HUES64 (cell line): Measurements from ENCODE around the gene CLCN1.

Experiments
- H3K27ac ChIP-seq: 2 replicates; pipeline ENCODE4 v1.7.0; 2013; ENCODE audit warnings: low read depth, low read length, inconsistent platforms
- H3K27me3 ChIP-seq: 2 replicates; pipeline ENCODE4 v1.6.1; 2013; ENCODE audit warnings: mild to moderate bottlenecking, low read length; ENCODE audit not compliant: insufficient read depth
- H3K36me3 ChIP-seq: 2 replicates; pipeline ENCODE4 v1.6.1; 2013; ENCODE audit warnings: mild to moderate bottlenecking, low read length; ENCODE audit not compliant: insufficient read depth
- H3K4me1 ChIP-seq: 2 replicates; pipeline ENCODE4 v1.6.1; 2013; ENCODE audit warnings: mild to moderate bottlenecking, low read length, moderate library complexity; ENCODE audit not compliant: insufficient read depth
- H3K4me3 ChIP-seq: 2 replicates; pipeline ENCODE4 v1.5.1; 2013; ENCODE audit warnings: mild to moderate bottlenecking, low read length, moderate library complexity
- H3K9ac ChIP-seq: 2 replicates; pipeline ENCODE4 v1.6.1; 2013; ENCODE audit warnings: mild to moderate bottlenecking, low read depth, low read length
- H3K9me3 ChIP-seq: 2 replicates; pipeline ENCODE4 v1.6.1; 2013; ENCODE audit warnings: low read depth, low read length; ENCODE audit not compliant: insufficient read depth
- WGBS: fragments of 150-250, 120-280 bp; methylation state at CpG from one replicate; pipeline ENCODE4 v1.1.7; 2013; ENCODE audit warnings: missing lambda C conversion rate; 5-methylcytosine and 5-hydroxymethylcytosine counted together

CLCN1 gene

GRCh38 chr7:143320620-143321019 lies 4.7 kb downstream of the CLCN1 start:
- Histone ChIP-seq H3K4me3 (no peak overlapping the region), H3K9ac (no peak overlapping the region), H3K4me1 (0 out of 2 replicates have a peak, but pooled peaks cover 3% of the 10 kb centered on the region), H3K36me3 (no peaks in the 10 kb centered on the region), H3K27ac (no peak overlapping the region), H3K9me3 (no peaks in the 10 kb centered on the region), H3K27me3 (no peaks in the 10 kb centered on the region)
- 81% methylated on average over 9 of the region's 9 CpGs for WGBS

DNA sequence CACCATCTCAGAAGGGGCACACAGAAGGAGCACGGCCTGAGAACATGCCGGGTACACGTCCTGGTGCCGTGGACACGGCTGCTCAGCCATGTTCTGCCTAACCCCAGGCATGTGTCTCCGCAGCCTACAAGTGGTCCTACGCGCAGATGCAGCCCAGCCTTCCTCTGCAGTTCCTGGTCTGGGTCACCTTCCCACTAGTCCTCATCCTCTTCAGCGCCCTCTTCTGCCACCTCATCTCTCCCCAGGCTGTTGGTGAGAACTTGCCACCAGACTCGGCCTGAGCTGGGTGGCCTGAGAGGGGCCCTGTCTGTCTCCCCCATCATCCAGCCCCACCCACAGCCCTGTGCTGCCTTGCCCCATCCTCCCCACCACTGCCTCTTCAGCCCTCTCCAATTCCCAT lies 5.3 kb downstream of the CLCN1 start:
- 90% methylated on average over 10 of the region's 10 CpGs for WGBS
- Histone ChIP-seq H3K4me3 (no peak overlapping the region), H3K4me1 (0 out of 2 replicates have a peak, but pooled peaks cover 3% of the 10 kb centered on the region), H3K9me3 (no peaks in the 10 kb centered on the region), H3K27ac (no peak overlapping the region), H3K36me3 (no peaks in the 10 kb centered on the region), H3K27me3 (no peaks in the 10 kb centered on the region), H3K9ac (no peak overlapping the region)

DNA sequence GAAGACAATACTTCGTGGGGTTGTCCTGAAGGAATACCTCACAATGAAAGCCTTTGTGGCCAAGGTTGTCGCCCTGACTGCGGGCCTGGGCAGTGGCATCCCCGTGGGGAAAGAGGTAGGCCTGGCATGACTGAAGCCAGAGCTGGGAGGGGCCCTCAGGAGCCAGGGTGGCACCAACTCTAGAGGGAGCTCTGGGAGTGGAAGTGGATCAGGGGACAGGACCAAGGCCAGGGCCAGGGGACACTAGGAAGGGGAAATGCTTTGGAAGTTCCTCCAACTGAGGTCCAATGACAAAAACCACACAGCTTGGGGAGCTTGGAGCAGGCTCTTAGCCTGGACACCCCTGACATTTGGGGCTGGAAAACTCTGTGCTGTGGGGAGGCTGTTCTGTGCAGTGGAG lies 5.8 kb downstream of the CLCN1 start:
- H3K27ac ChIP-seq, result no peak overlapping the region
- H3K4me1 ChIP-seq, result 0 out of 2 replicates have a peak, but pooled peaks cover 3% of the 10 kb centered on the region
- H3K36me3 ChIP-seq, result no peaks in the 10 kb centered on the region
- no peaks in the 10 kb centered on the region for H3K9me3 ChIP-seq
- no peak overlapping the region for H3K9ac ChIP-seq
- 84% methylated on average over 4 of the region's 4 CpGs for WGBS
- no peak overlapping the region for H3K4me3 ChIP-seq
- H3K27me3 ChIP-seq, result no peaks in the 10 kb centered on the region

DNA sequence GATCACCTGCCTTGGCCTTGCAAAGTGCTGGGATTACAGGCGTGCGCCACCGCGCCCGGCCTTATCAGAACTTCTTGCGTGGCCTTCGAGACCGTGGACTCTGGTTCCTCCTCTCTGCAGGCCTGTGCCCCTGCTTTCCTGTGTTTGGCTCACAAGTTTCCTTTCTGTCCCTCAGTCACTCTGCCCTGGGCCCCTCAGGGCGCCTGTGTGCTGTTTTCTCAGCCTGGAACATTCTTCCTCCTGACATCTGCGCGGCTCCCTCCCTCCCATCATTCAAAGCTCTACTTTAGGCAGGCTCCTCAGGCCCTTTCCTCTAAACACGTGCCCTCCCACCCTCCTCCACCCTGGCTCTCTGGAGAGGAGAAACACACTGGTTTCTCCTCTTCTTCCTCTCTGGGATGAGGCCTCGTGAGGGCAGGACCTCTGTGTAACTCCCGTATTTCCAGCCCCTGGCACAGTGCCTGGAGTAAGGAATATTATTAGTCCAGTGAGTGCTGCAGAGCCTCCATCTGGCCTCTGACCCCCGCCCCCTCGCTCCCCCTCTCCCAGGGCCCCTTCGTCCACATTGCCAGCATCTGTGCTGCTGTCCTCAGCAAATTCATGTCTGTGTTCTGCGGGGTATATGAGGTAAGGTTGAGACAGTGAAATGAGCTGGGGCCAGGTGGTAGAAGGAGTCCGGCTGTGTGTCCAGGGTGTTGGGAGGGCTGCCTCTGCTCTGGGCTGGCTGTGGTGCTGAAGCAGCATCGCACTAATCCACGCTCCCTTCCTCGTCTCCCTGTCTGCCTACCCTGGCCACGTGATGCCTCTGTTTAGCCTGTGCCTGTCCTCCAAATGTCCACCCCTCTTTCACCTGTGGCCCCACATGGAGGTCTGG lies 7.1 kb downstream of the CLCN1 start:
- WGBS, result 87% methylated on average over 23 of the region's 23 CpGs
- Histone ChIP-seq H3K9ac (no peak overlapping the region), H3K4me1 (0 out of 2 replicates have a peak, but pooled peaks cover 3% of the 10 kb centered on the region), H3K9me3 (no peaks in the 10 kb centered on the region), H3K36me3 (no peaks in the 10 kb centered on the region), H3K27me3 (no peaks in the 10 kb centered on the region), H3K4me3 (no peak overlapping the region), H3K27ac (no peak overlapping the region)

DNA sequence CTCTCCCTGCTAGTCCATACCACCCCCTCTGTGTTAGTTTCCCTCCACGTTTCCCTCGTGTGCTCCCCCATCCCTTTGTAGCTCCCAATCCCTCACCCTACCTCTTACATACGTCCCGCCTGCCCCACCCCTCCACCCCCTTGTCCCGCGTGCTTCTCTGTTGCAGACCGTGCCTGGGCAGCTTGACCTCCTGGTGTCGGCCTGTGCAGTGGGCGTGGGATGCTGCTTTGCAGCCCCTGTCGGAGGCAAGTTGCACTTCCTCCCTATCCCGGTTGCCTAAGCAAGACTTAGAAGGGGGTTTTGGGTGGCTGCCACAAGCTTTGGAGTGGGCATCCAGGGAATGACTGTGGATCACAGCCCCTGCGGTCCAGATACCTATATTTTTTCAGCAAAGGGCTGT lies 7.7 kb downstream of the CLCN1 start:
- H3K4me1 ChIP-seq, result 0 out of 2 replicates have a peak, but pooled peaks cover 3% of the 10 kb centered on the region
- H3K36me3 ChIP-seq, result no peaks in the 10 kb centered on the region
- no peaks in the 10 kb centered on the region for H3K27me3 ChIP-seq
- H3K9me3 ChIP-seq, result no peaks in the 10 kb centered on the region
- no peak overlapping the region for H3K4me3 ChIP-seq
- 67% methylated on average over 12 of the region's 12 CpGs for WGBS
- no peak overlapping the region for H3K27ac ChIP-seq
- no peak overlapping the region for H3K9ac ChIP-seq

GRCh38 chr7:143325240-143325639 lies 9.3 kb downstream of the CLCN1 start:
- no peaks in the 10 kb centered on the region for H3K36me3 ChIP-seq
- H3K27ac ChIP-seq, result no peak overlapping the region
- no peaks in the 10 kb centered on the region for H3K27me3 ChIP-seq
- no CpG with 5 or more reads among the region's 2 CpGs for WGBS
- H3K9ac ChIP-seq, result no peak overlapping the region
- H3K4me1 ChIP-seq, result 0 out of 2 replicates have a peak, but pooled peaks cover 3% of the 10 kb centered on the region
- H3K9me3 ChIP-seq, result no peaks in the 10 kb centered on the region
- no peak overlapping the region for H3K4me3 ChIP-seq

- 93% methylated on average over 5 of the region's 5 CpGs for WGBS
- Histone ChIP-seq H3K4me1 (0 out of 2 replicates have a peak, but pooled peaks cover 3% of the 10 kb centered on the region), H3K9ac (no peak overlapping the region), H3K27ac (no peak overlapping the region), H3K9me3 (no peaks in the 10 kb centered on the region), H3K27me3 (no peaks in the 10 kb centered on the region), H3K36me3 (no peaks in the 10 kb centered on the region), H3K4me3 (no peak overlapping the region)
Measured at GRCh38 chr7:143327903-143328302, 12.0 kb downstream of the CLCN1 start.

DNA sequence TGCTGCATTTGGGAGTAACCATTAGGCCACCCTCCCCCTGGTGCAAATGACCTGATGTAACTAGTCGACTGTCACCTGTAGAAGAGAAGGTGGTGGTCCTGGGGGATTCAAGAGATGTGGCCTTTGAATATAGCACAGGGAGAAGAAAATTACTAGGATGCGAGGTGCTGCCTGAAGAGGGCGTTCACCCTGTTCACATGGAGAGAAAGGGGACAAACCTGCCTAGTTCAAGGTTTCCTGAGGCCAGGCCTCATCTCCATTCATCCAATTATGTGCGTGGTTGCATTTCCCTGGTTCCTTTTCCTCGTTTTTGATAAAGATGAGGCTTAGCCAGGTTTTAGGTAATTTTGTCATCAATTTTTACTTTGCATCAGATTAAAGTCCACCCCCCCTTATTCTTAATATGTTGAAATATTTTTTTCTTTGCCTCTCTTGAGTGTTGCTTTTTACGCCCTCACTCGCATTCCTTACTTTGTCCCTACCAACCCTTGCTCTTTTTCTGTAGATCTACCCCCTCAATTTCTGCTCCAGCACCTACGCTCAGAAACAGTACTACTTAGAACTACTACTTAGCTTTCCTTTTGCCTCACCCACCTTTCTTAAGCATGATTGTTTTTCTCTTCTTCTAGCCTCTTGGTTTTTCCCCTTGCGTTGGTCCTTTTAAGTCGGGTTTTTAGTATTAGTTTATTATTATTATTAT lies 13.7 kb downstream of the CLCN1 start:
- Histone ChIP-seq H3K4me1 (0 out of 2 replicates have a peak, but pooled peaks cover 3% of the 10 kb centered on the region), H3K4me3 (no peak overlapping the region), H3K36me3 (no peaks in the 10 kb centered on the region), H3K27ac (no peak overlapping the region), H3K9me3 (no peaks in the 10 kb centered on the region), H3K9ac (no peak overlapping the region), H3K27me3 (no peaks in the 10 kb centered on the region)
- 91% methylated on average over 8 of the region's 10 CpGs for WGBS

DNA sequence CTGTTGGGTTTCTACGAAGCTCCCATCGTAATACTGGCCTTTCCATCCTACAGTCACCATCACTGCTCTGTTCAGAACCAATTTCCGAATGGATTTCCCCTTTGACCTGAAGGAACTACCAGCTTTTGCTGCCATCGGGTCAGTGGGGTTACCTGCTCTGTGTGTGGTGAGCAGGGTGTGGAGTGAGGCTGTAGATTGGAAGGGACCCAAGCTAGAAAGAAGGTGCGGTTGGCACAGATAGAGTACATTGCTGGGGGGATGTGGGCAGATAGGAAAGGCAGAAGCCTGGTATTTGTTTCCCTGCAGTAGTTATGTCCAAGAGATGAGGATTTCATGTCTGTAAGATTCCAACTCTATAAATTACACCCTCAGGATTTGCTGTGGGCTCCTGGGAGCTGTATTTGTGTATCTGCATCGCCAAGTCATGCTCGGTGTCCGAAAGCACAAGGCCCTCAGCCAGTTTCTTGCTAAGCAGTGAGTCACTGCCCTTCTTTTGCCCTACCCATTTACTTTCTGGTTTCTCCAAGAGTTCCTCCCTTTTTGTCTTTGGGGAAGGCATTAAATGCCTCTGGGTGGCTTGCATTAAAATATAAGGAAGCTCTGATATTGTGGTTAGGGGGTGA lies 15.4 kb downstream of the CLCN1 start:
- Histone ChIP-seq H3K36me3 (no peaks in the 10 kb centered on the region), H3K4me1 (no peaks in the 10 kb centered on the region), H3K9me3 (no peaks in the 10 kb centered on the region), H3K9ac (no peak overlapping the region), H3K27ac (no peak overlapping the region), H3K4me3 (no peak overlapping the region), H3K27me3 (no peaks in the 10 kb centered on the region)
- WGBS, result 92% methylated on average over 8 of the region's 8 CpGs

DNA sequence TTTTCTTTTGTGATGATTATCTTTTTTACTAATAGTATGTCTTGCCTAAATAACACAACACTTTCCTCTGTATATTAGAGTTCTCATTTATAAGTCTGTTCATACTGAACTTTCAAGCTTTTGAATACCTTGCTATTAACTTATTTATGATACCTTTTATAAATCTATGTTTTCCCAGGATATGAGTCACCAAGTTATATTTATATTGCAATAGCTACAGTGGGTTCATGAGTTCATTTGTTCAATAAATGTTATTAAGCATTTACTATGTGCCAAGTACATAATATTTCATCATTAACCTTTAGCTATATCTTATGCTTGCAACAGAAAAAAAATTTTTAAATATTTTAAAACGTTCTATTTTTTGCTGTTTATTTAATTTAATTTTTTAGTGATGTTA lies 18.3 kb downstream of the CLCN1 start:
- no peak overlapping the region for H3K9ac ChIP-seq
- H3K4me3 ChIP-seq, result no peak overlapping the region
- H3K9me3 ChIP-seq, result no peaks in the 10 kb centered on the region
- H3K27ac ChIP-seq, result no peak overlapping the region
- H3K4me1 ChIP-seq, result no peaks in the 10 kb centered on the region
- no peaks in the 10 kb centered on the region for H3K36me3 ChIP-seq
- no peaks in the 10 kb centered on the region for H3K27me3 ChIP-seq
- no CpG with 5 or more reads among the region's 1 CpG for WGBS

DNA sequence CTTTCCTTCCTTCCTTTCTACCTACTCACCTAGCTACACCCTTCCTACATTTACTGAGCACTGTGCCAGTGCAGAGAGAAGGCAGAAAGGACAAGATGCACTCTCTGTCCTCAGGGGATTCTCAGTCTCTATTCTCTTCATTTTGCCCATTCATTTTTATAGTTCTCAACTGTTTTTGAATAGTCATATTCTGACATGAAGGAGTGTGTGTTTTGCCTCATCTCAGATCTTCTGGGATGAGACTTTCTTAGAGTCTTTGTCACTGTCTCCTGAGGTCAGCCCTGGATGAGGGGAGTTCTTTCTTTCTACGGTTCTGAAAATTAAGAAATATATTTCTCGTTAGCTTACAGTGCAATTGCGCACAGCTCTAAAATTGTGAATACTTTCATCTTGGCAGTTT lies 21.3 kb downstream of the CLCN1 start:
- no peak overlapping the region for H3K27ac ChIP-seq
- H3K4me1 ChIP-seq, result no peaks in the 10 kb centered on the region
- no peaks in the 10 kb centered on the region for H3K9me3 ChIP-seq
- WGBS, result 100% methylated on average over 3 of the region's 3 CpGs
- H3K27me3 ChIP-seq, result no peaks in the 10 kb centered on the region
- no peak overlapping the region for H3K4me3 ChIP-seq
- no peaks in the 10 kb centered on the region for H3K36me3 ChIP-seq
- H3K9ac ChIP-seq, result no peak overlapping the region
